Measurements from ENCODE around the gene TBC1D22B.

Gene TBC1D22B

DNA sequence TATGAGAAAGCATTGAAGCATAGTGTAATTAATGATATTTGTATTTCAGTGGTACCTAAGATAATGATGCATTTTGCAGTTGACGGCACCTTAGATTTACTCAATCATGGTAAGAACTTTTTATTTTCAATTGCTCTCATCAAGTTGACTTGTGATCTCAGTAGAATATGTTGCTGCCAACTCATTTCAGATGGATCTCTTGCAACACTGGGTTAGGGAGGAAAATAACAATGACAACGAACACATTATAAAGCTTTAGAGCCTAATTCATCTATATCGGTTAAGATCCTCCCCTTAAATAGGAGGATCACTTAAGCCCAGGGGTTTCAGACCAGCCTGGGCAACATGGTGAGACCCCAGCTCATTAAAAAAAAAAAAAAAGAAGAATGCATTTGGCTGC is 18.0 kb upstream of the TBC1D22B start:
- no peak for DNase-seq (ENCODE audit: low spot score)

DNA sequence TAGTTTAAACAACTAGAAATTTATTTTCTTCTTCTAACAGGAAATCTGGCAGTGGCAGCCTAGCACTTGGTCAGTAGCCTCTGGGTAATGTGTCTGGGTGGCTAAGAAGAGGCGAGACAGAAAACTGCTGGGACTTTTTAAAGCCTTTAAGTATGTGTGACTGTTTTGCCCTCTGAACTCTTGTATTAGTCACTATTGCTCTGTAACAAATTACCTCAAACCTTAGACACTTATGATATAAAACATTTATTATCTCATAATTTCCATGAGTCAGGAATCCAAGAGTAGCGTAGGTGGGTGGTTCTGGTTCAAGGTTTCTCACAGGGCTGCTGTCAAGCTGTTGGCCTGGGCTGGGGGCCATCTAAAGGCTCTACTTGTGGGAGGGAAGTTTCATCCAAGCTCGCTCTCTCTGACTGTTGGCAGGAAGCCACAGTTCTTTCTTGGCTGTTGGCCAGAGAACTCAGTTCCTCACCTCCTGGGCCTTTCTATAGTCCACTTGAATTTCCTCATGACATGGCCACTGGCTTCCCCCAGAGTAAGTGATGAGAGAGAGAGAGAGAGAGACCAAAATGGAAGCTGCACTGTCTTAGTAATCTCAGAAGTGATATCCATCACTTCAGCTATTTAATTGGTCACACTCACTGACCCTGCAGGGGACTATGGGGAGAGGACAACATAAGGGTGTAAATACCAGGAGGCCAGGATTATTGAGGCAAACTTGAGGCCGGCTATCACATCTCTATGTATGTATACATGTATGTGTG is 17.4 kb upstream of the TBC1D22B start:
- peak; percentile 27 for DNase-seq (ENCODE audit: low spot score)

DNA sequence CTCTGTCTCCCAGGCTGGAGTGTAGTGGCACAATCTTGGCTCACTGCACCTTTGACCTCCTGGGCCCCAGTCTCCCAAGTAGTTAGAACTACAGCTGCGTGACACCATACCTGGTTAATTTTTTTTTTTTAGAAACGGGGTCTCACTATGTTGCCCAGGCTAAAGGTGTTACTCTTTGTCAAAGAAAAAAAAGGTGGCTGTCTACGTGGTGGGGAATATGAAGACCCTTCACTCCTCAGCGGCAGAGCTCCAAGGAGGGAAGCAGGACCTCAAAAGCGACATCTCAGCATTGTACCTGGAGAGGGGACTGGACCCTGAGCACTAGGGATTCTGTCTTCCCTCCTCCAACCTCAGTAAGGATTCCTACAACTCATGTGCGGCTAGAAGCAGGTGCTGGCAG is 16.4 kb upstream of the TBC1D22B start:
- DNase-seq (ENCODE audit: low spot score): no peak

DNA sequence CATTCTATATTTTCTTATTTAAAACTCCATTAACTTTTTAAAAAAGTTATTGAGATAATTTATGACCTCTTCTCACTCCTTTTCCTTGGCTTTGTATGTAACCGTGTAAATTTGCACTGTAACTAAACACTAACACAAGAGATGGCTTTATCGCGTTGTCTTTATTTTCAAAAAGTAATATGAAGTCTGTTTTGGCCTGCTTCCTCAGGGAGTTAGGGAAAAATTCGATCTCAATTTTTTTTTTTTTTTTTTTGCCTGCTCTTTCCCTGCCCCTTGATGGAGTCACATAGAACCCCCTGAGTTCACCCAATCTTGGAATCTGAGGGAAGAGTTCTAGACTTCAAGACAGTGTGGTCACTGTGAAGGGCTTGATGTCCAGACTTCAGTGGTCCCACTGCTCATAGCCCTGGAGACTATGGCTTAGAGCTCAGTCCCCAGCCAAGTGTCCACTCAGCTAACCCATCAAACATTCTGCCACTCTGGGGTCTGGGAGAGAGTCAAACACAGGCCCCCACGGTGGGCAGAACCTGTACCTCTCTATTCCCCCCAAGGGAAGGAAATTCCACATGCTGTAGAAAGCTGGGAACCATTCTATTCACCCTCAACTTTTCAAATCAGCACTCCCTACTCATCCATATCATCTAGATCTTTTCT is 15.7 kb upstream of the TBC1D22B start:
- DNase-seq (ENCODE audit: low spot score): no peak

DNA sequence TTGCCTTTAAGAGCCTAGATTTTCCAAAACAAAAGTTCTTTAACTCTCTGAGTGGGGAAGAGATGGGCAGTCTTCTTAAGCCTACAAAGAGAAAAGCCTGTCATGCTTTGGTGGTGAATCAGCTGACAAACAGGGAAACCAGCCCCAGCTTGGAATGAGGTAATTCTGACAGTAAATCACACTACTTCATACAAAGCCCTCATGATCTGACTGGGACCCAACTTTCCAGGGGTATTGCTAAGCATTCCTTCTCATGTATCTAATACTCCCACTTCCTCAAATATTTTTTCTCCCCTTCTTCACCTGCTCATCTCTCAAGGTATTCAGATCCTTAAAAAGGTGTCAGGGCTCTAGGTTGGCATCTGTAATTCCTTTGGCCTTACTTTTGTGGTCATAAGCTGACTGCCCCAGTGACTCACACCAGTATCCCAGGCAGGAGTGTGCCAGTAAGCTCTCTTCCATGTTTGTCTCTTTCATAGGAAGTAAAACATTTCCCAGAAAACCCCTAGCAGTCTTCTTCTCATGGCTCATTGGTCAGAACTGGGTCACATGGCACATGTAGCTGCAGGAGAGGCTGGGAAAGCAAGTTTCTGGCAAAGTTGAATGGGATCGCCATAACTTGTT is 15.0 kb upstream of the TBC1D22B start:
- DNase-seq (ENCODE audit: low spot score): no peak

DNA sequence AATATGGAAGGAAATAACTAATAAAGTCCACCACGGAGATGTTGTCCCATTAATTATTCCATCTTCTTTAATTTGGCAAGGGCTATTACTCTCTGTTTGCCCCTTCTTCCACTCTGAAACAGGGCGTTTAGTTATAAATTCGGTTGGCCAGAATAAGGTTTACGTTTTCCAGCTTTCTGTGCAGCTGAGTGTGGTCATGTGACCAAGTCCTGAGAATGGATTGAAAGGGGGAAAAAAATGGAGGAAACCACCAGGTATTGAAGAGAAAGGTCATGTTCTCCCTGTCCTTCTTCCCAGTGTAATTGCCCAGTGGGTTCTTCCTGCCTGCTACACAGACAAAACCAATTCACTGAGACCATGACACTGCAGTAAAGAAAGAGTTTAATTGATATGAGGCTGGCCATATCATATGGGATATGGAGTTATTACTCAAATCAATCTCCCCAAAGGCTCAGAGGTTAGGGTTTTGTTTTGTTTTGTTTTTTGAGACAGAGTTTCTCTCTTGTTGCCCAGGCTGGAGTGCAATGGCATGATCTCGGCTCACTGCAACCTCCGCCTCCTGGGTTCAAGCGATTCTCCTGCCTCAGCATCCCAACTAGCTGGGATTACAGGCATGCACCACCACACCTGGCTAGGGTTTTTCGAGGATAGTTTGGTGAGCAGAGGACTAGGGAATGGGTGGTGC is 14.3 kb upstream of the TBC1D22B start:
- no peak for DNase-seq (ENCODE audit: low spot score)

DNA sequence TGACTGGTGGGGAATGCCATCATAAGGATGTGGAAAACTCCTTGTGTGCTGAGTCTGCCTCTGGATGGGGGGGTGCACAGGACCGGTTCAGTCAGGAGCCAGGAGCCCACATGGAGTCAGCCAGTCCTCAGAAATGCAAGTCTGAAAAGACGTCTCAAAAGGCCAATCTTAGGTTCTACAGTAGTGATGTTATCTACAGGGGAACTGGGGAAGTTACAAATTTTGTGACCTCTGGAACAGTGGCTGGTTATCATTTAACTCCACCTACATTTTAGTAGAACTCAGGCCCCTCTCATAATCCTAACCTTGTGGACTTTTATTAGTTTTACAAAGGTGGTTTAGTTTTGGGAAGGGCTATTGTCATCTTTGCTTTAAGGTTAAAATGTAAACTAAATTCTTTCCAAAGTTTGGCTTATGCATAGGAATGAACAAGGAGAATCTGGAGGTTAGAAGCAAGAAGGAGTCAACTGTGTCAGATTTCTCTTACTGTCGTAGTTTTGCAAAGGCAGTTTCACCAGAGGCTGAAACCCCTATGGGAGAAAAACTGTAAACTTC is 13.7 kb upstream of the TBC1D22B start:
- DNase-seq (ENCODE audit: low spot score): no peak

DNA sequence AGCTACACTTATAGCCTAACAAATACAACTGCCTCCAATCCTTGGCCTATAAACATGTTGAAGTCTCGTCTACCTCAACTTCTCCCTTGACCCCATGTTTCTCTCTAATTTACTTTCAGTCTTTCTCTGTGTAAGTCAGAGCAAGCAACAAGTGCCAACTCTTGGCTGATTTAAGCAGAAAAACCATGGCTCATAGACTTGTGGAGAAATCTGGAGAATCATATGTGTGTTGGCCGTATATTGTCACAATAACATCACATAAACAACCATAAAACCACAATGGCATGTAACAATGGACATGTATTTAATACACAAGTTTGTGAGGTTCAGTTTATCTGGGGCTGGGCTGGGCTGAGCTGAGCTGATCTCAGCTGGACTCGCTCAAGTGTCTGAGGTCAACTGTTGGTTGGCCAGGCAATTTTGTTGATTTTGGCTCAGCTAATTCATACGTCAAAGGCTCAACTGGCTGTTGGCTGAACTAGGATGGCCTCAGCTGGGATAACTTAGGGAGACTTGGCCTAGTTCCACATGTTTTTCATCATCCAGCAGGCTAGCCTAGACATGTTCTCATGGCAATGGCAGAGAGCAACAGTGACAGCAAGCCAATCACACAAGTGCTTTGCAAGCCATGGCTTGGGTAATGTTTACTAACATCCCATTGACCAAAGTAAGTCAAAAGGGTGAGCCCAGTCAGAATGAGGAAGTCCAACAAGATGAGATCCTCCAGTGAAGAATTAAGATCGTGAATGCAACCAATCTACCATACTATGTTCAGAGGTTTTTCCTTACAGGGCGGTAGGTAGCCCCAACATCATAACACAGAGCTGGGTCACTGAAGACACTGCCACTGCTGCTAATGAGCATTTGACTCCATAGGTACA is 12.9 kb upstream of the TBC1D22B start:
- DNase-seq (ENCODE audit: low spot score): no peak

DNA sequence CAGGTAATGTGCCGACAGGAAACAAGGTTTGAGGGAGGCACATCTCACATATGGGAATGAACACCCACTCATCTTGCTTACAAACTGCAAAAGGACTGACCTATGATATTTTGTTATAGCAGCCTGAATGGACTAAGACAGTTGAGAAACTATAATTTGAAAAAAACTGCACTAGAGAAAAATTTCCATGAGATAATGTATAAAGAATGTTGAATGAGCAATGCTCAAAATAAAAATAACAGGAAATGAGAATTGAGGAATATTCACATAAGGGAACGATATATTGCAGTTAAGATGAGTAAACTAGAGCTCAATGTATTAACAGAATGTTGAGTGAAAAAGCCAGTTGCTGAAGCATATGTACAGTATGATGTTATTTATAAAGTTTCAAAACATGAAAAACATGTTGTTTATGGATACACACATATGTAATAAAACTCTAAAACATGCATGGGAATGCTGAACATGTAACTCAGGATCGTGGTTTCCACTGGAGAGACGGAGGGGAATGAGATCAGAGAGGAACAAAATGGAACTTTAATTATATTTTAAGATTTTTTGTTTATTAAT is 6.3 kb upstream of the TBC1D22B start:
- DNase-seq (ENCODE audit: low spot score): no peak

DNA sequence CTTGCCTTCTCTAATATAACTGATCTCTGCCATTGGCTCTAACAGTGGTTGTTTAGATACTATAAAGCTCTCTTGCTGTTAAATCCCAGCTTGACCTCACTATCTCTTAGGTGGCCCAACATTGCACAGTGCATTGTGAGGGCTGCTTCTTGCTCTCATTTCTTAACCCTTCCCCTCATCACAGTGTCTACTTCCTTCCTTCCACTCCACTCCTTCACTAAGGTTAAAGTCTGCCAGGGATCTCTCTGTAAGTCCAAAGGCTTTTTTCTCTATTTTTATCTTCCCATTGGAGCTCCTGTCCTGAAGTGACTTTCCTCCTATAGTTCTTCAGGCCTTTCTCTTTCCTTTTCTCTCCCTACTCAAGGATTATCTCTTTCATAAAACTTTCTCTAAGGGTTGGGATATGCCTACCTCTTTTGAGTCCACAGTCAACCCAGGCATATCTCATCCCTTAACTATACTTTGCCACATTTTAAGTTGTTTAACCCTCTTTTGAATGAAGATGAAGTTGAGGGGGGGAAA is 4.0 kb upstream of the TBC1D22B start:
- DNase-seq (ENCODE audit: low spot score): no peak

DNA sequence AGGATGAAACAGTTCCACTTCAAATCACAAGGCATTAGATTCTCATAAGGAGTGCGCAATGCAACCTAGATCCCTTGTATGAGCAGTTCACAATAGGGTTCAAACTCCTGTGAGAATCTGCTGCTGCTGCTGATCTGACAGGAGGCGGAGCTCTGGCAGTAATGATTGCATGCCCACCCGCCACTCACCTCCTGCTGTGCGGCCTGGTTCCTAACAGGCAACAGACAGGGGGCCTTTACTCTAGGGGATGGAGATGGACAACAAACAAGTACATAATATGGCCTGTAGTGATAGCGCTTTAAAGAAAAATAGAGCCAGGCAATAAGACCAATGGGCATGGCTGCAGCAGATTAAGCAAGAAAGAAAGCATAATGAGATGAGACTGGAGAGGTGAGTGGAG is 2.7 kb upstream of the TBC1D22B start:
- DNase-seq (ENCODE audit: low spot score): no peak

DNA sequence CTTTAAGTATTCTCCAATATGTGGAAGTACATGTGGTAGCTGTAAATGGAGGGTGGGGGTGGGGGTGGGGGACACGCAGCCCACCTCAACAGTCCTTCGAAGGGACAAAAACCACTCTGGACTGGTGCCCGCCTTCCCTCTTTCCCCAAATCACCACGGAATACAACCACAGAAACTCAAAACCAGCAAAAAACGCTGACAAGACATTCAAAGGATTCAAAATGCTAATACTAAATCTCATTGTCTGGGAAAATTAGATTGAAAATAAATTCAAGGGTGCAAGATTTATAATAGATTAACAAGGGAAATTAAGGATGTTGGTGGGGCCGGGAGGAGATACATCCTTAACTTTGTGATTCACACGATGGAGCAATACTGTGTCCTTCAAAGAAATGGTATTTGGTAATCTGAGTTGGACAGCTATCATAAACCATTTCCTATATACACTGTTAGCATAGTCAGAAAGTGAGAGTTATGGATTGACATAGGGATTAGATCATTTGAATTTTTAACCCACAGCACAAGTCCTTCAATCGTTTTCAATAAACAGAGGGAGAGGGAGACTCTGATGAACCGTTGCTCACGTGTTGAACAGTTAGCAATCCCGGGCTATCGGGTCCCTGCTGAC is 766 bp upstream of the TBC1D22B start:
- no peak for DNase-seq (ENCODE audit: low spot score)

DNA sequence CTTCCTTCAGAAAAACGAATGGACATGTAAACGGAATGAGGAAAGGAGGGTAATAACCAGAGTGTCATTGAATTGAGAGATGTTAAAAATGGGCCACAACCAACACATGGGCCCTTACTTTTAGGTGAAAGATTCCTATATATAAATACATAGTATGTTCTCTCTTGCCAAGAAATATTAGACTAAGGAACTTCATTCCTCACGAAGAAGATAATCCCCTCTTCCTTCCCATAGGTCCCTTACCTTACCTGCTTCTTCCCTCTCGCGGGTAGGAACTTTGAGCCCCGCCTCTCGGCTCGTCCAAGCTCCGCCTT is 295 bp upstream of the TBC1D22B start:
- DNase-seq (ENCODE audit: low spot score): no peak

DNA sequence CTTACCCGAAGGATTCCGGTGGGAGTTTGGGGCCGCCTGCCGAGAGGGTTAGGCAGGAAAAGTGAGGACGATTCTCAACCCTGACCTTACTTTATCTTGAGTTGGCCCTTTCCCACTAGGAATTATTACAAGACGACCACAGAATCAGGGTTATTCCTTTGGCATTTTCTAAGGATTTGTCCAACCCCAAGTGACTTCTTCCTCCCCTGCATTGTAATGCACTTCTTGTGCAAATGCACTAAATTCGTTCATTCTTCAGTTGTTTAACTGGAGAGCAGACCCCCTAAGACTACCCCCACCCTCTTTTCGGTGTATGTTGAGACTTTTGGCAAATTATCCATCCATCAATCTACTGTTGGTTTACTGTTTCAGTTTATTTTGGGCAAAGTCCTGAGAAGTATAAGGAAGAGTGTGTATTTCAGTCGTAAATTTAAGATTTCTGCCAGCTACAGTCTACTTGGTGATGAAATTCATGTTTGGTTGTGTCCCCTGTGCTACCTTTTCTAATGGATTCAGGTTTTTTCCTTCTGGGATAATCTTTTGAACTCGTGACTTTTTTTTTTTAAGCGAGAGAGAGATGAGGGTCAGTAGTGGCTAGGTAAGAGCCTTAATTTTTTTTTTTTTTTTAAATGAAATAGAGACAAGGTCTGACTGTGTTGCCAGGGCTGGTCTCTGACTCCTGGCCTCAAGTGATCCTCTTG is 983 bp downstream of the TBC1D22B start:
- DNase-seq (ENCODE audit: low spot score): no peak

DNA sequence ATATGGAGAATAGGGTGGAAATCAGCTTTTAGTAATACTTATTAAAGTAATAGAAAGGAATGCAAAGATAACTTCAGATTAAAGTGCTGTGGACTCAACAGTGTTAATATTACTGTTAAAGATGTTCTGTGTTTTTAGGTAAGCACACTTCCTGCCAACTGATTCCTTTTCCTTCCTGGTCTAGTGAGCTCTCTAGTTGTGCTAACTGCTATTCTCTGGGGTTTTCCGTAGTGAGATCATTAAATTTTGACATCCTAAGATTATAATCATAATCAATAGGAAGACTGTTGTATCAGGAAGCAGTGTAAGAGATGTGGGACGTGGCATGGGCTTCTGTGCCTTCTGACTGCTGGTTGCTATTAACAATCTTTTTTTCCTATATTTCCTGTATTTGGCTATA is 1.6 kb downstream of the TBC1D22B start:
- DNase-seq (ENCODE audit: low spot score): no peak

DNA sequence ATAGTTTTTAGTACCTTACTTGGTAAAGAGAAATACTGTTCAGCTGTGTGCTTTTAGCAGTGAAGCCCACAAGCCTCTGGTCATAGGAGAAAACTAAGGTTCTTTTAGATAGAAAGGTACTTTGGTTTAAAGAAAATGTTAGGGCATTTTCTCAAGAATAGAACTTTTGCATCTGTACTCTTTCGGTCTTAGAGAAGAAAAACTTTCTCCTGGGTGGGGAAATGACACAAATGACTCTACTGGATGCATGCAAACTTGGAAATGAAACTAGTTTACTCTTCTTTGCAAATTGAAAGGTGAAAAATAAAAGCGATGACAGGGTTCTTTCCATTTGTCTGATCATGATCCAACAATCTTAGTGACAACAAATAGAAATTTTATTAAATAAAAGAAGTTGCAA is 2.5 kb downstream of the TBC1D22B start:
- no peak for DNase-seq (ENCODE audit: low spot score)

DNA sequence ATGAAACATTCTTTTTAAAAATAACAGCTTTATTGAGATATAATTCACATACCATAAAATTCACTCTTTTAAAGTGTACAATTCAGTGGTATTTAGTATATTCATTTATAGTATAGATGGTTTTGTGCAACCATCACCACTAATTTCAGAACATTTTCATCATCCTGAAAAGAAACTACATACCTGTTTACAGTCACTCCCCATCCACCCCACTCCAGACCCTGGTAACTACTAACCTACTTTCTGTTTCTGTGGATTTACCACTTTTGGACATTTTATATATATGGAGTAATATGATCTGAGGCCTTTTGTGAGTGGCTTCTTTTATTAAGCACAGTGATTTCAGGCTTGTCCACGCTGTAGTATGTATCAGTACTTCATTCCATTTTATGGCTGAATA is 2.9 kb downstream of the TBC1D22B start:
- DNase-seq (ENCODE audit: low spot score): no peak

DNA sequence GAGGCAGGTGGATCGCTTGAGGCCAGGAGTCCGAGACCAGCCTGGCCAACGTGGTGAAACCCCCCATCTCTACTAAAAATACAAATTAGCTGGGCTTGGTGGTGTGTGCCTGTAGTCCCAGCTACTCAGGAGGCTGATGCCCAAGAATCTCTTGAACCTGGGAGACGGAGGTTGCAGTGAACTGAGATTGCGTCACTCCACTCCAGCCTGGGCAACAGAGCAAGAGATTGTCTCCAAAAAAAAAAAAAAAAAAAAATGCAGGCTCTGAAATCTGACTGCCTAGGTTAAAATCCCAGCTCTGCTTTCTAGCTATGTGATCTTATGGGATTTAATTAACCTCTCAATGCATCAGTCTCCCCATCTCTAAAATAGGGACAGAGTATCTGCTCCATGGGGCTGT is 3.6 kb downstream of the TBC1D22B start:
- DNase-seq (ENCODE audit: low spot score): no peak

DNA sequence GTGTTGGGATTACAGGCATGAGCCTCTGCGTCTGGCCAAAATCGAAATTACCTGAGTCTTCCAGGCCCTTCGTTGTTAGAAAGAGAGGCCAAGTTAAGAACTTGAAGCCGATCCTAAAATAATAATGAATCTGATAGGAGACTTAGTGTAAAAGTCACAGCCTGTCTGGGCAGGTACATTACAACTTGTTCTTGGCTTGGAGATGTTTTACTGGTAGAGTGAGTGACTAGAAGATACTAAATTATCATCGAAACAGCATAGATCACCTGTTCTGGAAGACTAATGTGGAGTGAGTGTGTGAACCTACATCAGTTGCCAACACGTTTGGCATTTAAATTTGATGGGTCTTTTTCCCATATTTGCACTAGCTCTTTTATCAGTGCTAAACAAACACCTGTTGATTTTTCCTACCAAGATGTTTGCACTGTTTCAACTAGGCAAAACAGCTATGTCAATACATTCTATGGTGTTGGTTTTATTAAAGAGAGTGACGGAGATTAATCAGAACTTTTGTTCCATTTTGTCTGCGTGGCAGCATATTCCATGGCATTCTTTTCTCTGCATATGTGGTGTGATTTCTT is 5.0 kb downstream of the TBC1D22B start:
- no peak for DNase-seq (ENCODE audit: low spot score)

Data from SK-N-DZ (cell line).